ENCODE measurements around the gene HLCS. TPM values are rescaled to one million over a fixed set of nuclear protein-coding genes. Genes with fewer than 3 reads are reported as not detected.

The HLCS gene
- total RNA-seq, 1 donor from 2014 or later: 25.0 TPM

DNA sequence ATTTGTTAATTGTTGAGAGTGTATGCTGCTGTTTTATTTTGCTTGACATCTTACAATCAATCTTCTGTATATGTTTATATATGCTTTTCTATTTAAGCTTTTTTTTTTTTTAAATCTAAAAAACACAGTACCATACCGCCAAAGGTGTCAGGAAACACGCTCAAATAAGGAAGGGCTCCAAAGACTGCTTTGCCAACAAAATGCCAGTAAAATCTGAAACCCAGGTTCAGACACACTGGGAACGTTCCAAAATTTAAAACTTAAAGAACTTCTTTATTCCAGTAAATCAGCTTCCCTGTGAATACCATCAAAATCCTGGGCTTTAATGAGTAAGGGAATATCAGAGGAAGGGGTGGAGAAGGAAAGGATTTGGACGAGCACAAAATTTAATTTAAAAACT, 180.3 kb downstream of the HLCS start:
- no peak overlapping the region for H3K4me3 Mint-ChIP-seq
- peaks cover 19% of the 10 kb centered on the region for H3K4me1 ChIP-seq

DNA sequence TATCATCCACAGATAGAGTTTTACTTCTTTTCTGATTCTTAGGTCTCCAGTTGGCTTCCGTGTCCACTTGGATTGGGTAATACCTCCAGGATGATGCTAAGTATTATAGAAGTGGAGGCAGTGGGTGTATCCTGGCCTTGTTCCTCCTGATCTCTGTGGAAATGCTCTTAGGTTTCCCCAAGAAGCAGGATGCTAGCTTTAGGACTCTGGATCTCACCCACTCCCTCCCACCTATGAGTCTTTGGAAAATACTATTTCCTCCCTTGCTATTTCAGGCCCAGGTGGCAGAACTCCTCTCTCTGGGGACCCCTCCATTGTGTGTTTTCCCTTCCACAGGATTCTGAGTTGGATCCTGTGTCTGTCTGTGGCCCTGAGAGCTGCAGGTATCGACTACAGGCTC, 180.9 kb downstream of the HLCS start:
- Histone ChIP-seq H3K27ac (no peak overlapping the region), H3K9ac (no peak overlapping the region), H3K4me3 (no peak overlapping the region), H3K79me2 (ENCODE audit: low read depth) (no peaks in the 10 kb centered on the region), H3K9me3 (ENCODE audit: low read depth) (no peaks in the 10 kb centered on the region), H3K27me3 (peaks cover 14% of the 10 kb centered on the region), H3F3A (ENCODE audit: low read depth) (no peaks in the 10 kb centered on the region), H3K4me1 (peaks cover 14% of the 10 kb centered on the region), H4K20me1 (ENCODE audit: low read depth) (no peaks in the 10 kb centered on the region), H3K4me2 (peak overlapping the region; percentile 55), H2AFZ (replicated peaks) (no peak overlapping the region), H3K36me3 (no peaks in the 10 kb centered on the region)
- H3K9me3 Mint-ChIP-seq: peaks cover 8% of the 10 kb centered on the region
- peaks cover 6% of the 10 kb centered on the region for H3K36me3 Mint-ChIP-seq
- H3K27ac Mint-ChIP-seq: peak overlapping the region; percentile 42
- TF ChIP-seq EZH2 (IDR thresholded peaks at IDR 0.05): no peak
- no peak for TF ChIP-seq EZH2phosphoT487 (IDR thresholded peaks at IDR 0.05)
- TF ChIP-seq, protein P1, sequence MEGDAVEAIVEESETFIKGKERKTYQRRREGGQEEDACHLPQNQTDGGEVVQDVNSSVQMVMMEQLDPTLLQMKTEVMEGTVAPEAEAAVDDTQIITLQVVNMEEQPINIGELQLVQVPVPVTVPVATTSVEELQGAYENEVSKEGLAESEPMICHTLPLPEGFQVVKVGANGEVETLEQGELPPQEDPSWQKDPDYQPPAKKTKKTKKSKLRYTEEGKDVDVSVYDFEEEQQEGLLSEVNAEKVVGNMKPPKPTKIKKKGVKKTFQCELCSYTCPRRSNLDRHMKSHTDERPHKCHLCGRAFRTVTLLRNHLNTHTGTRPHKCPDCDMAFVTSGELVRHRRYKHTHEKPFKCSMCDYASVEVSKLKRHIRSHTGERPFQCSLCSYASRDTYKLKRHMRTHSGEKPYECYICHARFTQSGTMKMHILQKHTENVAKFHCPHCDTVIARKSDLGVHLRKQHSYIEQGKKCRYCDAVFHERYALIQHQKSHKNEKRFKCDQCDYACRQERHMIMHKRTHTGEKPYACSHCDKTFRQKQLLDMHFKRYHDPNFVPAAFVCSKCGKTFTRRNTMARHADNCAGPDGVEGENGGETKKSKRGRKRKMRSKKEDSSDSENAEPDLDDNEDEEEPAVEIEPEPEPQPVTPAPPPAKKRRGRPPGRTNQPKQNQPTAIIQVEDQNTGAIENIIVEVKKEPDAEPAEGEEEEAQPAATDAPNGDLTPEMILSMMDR (IDR thresholded peaks at IDR 0.05): no peak
- no peak overlapping the region for H3K4me3 Mint-ChIP-seq
- no peaks in the 10 kb centered on the region for H3K27me3 Mint-ChIP-seq (ENCODE audit: insufficient read depth, low read depth)
- DNase-seq (ENCODE audit: low spot score): no peak
- H3K4me1 Mint-ChIP-seq: peaks cover 16% of the 10 kb centered on the region

More for the DNA sequence above, 180.3 kb downstream of the HLCS start:
- Histone ChIP-seq H3K4me2 (no peak overlapping the region), H3K36me3 (no peaks in the 10 kb centered on the region), H3K9me3 (ENCODE audit: low read depth) (no peaks in the 10 kb centered on the region), H4K20me1 (ENCODE audit: low read depth) (peaks cover 3% of the 10 kb centered on the region), H3K79me2 (ENCODE audit: low read depth) (no peaks in the 10 kb centered on the region), H3K9ac (no peak overlapping the region), H3K4me3 (no peak overlapping the region), H2AFZ (replicated peaks) (no peak overlapping the region), H3K27ac (no peak overlapping the region), H3K27me3 (peaks cover 20% of the 10 kb centered on the region), H3F3A (ENCODE audit: low read depth) (peaks cover 3% of the 10 kb centered on the region)
- DNase-seq (ENCODE audit: low spot score): no peak
- peaks cover 22% of the 10 kb centered on the region for H3K4me1 Mint-ChIP-seq
- peaks cover 6% of the 10 kb centered on the region for H3K36me3 Mint-ChIP-seq
- peak overlapping the region; percentile 31 for H3K27ac Mint-ChIP-seq
- H3K27me3 Mint-ChIP-seq (ENCODE audit: insufficient read depth, low read depth): no peaks in the 10 kb centered on the region
- TF ChIP-seq EZH2phosphoT487 (IDR thresholded peaks at IDR 0.05) (no peak), EZH2 (IDR thresholded peaks at IDR 0.05) (no peak)
- TF ChIP-seq, protein P1 (IDR thresholded peaks at IDR 0.05): no peak
- H3K9me3 Mint-ChIP-seq: peaks cover 5% of the 10 kb centered on the region

DNA sequence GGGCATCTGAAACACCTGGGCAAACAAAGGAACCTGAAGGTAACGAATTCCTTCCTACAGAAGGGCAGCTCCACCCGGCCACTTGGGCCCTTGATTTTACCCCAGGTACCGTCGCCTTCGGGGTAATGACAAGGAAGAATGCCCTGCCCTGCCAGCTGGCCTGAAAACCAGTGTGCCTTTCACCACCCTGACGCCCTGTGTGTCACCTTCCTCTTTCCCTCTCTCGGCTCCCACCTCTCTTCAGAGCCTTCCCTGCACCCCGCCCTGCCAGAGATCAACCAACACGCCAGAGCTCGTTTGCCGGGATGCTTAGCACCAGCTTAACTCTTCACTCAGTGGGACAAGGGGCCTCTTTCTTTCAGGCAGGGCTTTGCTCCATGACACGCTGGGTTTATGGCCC, 181.5 kb downstream of the HLCS start:
- Histone ChIP-seq H3K36me3 (no peaks in the 10 kb centered on the region), H2AFZ (replicated peaks) (no peak overlapping the region), H3K79me2 (ENCODE audit: low read depth) (no peaks in the 10 kb centered on the region), H4K20me1 (ENCODE audit: low read depth) (no peaks in the 10 kb centered on the region), H3K27ac (no peak overlapping the region), H3K27me3 (peaks cover 7% of the 10 kb centered on the region), H3K9me3 (ENCODE audit: low read depth) (no peaks in the 10 kb centered on the region), H3K4me2 (peak overlapping the region; percentile 55), H3K4me1 (peaks cover 12% of the 10 kb centered on the region), H3K4me3 (no peak overlapping the region), H3K9ac (no peak overlapping the region), H3F3A (ENCODE audit: low read depth) (no peaks in the 10 kb centered on the region)
- Mint-ChIP-seq H3K27me3 (ENCODE audit: insufficient read depth, low read depth) (no peaks in the 10 kb centered on the region), H3K27ac (peak overlapping the region; percentile 83), H3K4me3 (no peak overlapping the region), H3K36me3 (peaks cover 6% of the 10 kb centered on the region), H3K9me3 (peaks cover 12% of the 10 kb centered on the region), H3K4me1 (peaks cover 13% of the 10 kb centered on the region)
- peak; percentile 45 for DNase-seq (ENCODE audit: low spot score)
- TF ChIP-seq EZH2phosphoT487 (IDR thresholded peaks at IDR 0.05): no peak
- TF ChIP-seq, protein P1 (IDR thresholded peaks at IDR 0.05): no peak
- no peak for TF ChIP-seq EZH2 (IDR thresholded peaks at IDR 0.05)
